Measurements from ENCODE around the gene SEPSECS. TPM values are rescaled to one million over a fixed set of nuclear protein-coding genes. Genes with fewer than 3 reads are reported as not detected.

SEPSECS gene
- polyA plus RNA-seq, 3 donors: 0.65 to 5.8 (median 2.1) TPM

- peaks cover 0 to 1% (median 0%) of the 10 kb centered on the region in 7 donors for H3K9me3 Mint-ChIP-seq
- no peak overlapping the region for H3K4me3 Mint-ChIP-seq
- H3K27me3 Mint-ChIP-seq (ENCODE audit: low read depth in 3 of 3): peaks cover 0 to 2% (median 0%) of the 10 kb centered on the region in 3 donors
- Histone ChIP-seq H3K9ac (ENCODE audit: insufficient read depth, low read length, poor library complexity, severe bottlenecking) (no peak overlapping the region), H4K20me1 (ENCODE audit: insufficient read depth, low read length) (no peaks in the 10 kb centered on the region), H3K4me3 (replicated peaks in 1 of 3; ENCODE audit: low read depth in 2 of 3, low read length in 3 of 3) (no peak overlapping the region), H3K4me1 (ENCODE audit: control insufficient read depth in 1 of 2, insufficient read depth in 2 of 2, low read length in 2 of 2) (peaks cover 19 to 24% of the 10 kb centered on the region in 2 donors), H3K79me2 (ENCODE audit: insufficient read depth, low read length) (peaks cover 20% of the 10 kb centered on the region), H3K4me2 (replicated peaks; ENCODE audit: extremely low read depth, low read length, poor library complexity, severe bottlenecking) (no peak overlapping the region), H3K27me3 (ENCODE audit: control insufficient read depth in 2 of 2, insufficient read depth in 2 of 2, low read length in 2 of 2) (no peaks in the 10 kb centered on the region), H2AFZ (ENCODE audit: insufficient read depth, low read depth, low read length, poor library complexity, severe bottlenecking) (no peak overlapping the region), H3K9me3 (replicated peaks in 1 of 2; ENCODE audit: control insufficient read depth in 1 of 2, insufficient read depth in 1 of 2, low read length in 2 of 2) (no peaks in the 10 kb centered on the region), H3K36me3 (replicated peaks in 1 of 2; ENCODE audit: control insufficient read depth in 1 of 2, insufficient read depth in 2 of 2, low read length in 2 of 2) (peaks cover 14 to 21% of the 10 kb centered on the region in 2 donors), H3K27ac (ENCODE audit: low read depth in 1 of 2, low read length in 2 of 2) (no peak overlapping the region)
- TF ChIP-seq CTCF (IDR thresholded peaks at IDR 0.05): no peak
- peaks cover 25% of the 10 kb centered on the region for H3K4me1 Mint-ChIP-seq
- no peak for DNase-seq
- intact Hi-C loops (cut with micrococcal nuclease): no loop called here
- WGBS (ENCODE audit: insufficient coverage): no CpG with 5 or more reads among the region's 1 CpG
- H3K27ac Mint-ChIP-seq: no peak overlapping the region
- peaks cover 4 to 16% of the 10 kb centered on the region in 2 donors for H3K36me3 Mint-ChIP-seq
Measured at GRCh38 chr4:25157081-25157480, 3.2 kb downstream of the SEPSECS start.

- intact Hi-C loops (cut with micrococcal nuclease): no loop called here
- peaks cover 9 to 19% of the 10 kb centered on the region in 2 donors for H3K36me3 Mint-ChIP-seq
- H3K4me1 Mint-ChIP-seq: peaks cover 14% of the 10 kb centered on the region
- no peak overlapping the region for H3K4me3 Mint-ChIP-seq
- no peak overlapping the region for H3K4me2 ChIP-seq (replicated peaks; ENCODE audit: extremely low read depth, low read length, poor library complexity, severe bottlenecking)
- DNase-seq: no peak
- H3K27me3 ChIP-seq (ENCODE audit: control insufficient read depth in 2 of 2, insufficient read depth in 2 of 2, low read length in 2 of 2): no peaks in the 10 kb centered on the region
- H3K4me1 ChIP-seq (ENCODE audit: control insufficient read depth in 1 of 2, insufficient read depth in 2 of 2, low read length in 2 of 2): peaks cover 8 to 12% of the 10 kb centered on the region in 2 donors
- no peak overlapping the region for H3K27ac Mint-ChIP-seq
- no peaks in the 10 kb centered on the region for H3K9me3 ChIP-seq (replicated peaks in 1 of 2; ENCODE audit: control insufficient read depth in 1 of 2, insufficient read depth in 1 of 2, low read length in 2 of 2)
- no peak for TF ChIP-seq CTCF (IDR thresholded peaks at IDR 0.05)
- no peak overlapping the region for H2AFZ ChIP-seq (ENCODE audit: insufficient read depth, low read depth, low read length, poor library complexity, severe bottlenecking)
- H3K9ac ChIP-seq (ENCODE audit: insufficient read depth, low read length, poor library complexity, severe bottlenecking): no peak overlapping the region
- no peak overlapping the region for H3K4me3 ChIP-seq (replicated peaks in 1 of 3; ENCODE audit: low read depth in 2 of 3, low read length in 3 of 3)
- H4K20me1 ChIP-seq (ENCODE audit: insufficient read depth, low read length): no peaks in the 10 kb centered on the region
- peaks cover 10% of the 10 kb centered on the region for H3K79me2 ChIP-seq (ENCODE audit: insufficient read depth, low read length)
- no peak overlapping the region for H3K27ac ChIP-seq (ENCODE audit: low read depth in 1 of 2, low read length in 2 of 2)
- no CpG with 5 or more reads among the region's 5 CpGs for WGBS (ENCODE audit: insufficient coverage)
- peaks cover 0 to 2% (median 0%) of the 10 kb centered on the region in 3 donors for H3K27me3 Mint-ChIP-seq (ENCODE audit: low read depth in 3 of 3)
- peaks cover 14 to 26% of the 10 kb centered on the region in 2 donors for H3K36me3 ChIP-seq (replicated peaks in 1 of 2; ENCODE audit: control insufficient read depth in 1 of 2, insufficient read depth in 2 of 2, low read length in 2 of 2)
- peaks cover 0 to 1% (median 0%) of the 10 kb centered on the region in 7 donors for H3K9me3 Mint-ChIP-seq
Measured at GRCh38 chr4:25155947-25156346, 4.3 kb downstream of the SEPSECS start.

Data from CD14-positive monocyte (primary cell).